Peyer's patch (tissue), 4 donors: Measurements from ENCODE around the gene THRB.

Experiments used
- CTCF ChIP-seq, 6 experiments: fragments of 450-650 bp in 4 of 6; fragments of 200-600 bp in 2 of 6; sonication (generic) in 1 of 6; IDR thresholded peaks; one replicate each; pipeline ENCODE4 v1.5.1; 2017 to 2019; ENCODE audit warnings: antibody characterized with exemption in 6 of 6, mild to moderate bottlenecking in 3 of 6, moderate library complexity in 1 of 6
- POLR2A ChIP-seq, 2 donors: fragments of 450-650 bp; IDR thresholded peaks; one replicate each; pipeline ENCODE4 v1.5.1; 2017; ENCODE audit warnings: antibody characterized with exemption in 2 of 2, mild to moderate bottlenecking in 2 of 2, moderate library complexity in 2 of 2

- TF ChIP-seq CTCF (IDR thresholded peaks at IDR 0.05), result no peak
- TF ChIP-seq POLR2A (IDR thresholded peaks at IDR 0.05), result no peak
Observed at GRCh38 chr3:24476871-24477656, 17.6 kb downstream of the THRB start.
